BJ (cell line): Measurements from ENCODE around the gene PTPRM. TPM values are rescaled to one million over a fixed set of nuclear protein-coding genes. Genes with fewer than 3 reads are reported as not detected.

ENCODE experiments used
- CTCF ChIA-PET: fragments of 350-600 bp; formaldehyde crosslinking; extraction: SDS; loops from one replicate; lab custom pipeline; 2021; ENCODE audit warnings: antibody characterized with exemption, inconsistent platforms; lab: Yijun Ruan, JAX
- POLR2A ChIA-PET: fragments of 300-600 bp; sonication (Branson Sonifier 250); formaldehyde crosslinking; extraction: SDS; loops from one replicate; lab custom pipeline; 2021; ENCODE audit warnings: antibody characterized with exemption; lab: Charles Lee
- DNase-seq: peaks from one replicate; pipeline ENCODE4 v3.0.0-alpha.2; 2011; ENCODE audit warnings: low read depth
- H3K27me3 ChIP-seq: 2 replicates; pipeline ENCODE4 v1.6.0; 2011; ENCODE audit warnings: low read length; ENCODE audit not compliant: control insufficient read depth, insufficient read depth
- H3K36me3 ChIP-seq: 2 replicates; pipeline ENCODE4 v1.5.1; 2011; ENCODE audit warnings: low read length; ENCODE audit not compliant: control insufficient read depth, insufficient read depth
- H3K4me3 ChIP-seq: 2 replicates; pipeline ENCODE4 v1.5.1; 2011; ENCODE audit warnings: low read depth, mild to moderate bottlenecking, control low read depth, low read length
- CTCF ChIP-seq: IDR thresholded peaks from 2 replicates; pipeline ENCODE4 v1.5.1; 2011; ENCODE audit warnings: low read depth, mild to moderate bottlenecking, control low read depth, inconsistent platforms, low read length, moderate library complexity; ENCODE audit not compliant: insufficient read depth
- polyA plus RNA-seq: library from polyadenylated mRNA; depleted of rRNA; stranded (reverse); fragments of >200 nt; gene quantifications from 2 replicates; pipeline ENCODE4 v1.2.3, GENCODE V29; 2011

Gene PTPRM
- polyA plus RNA-seq, 1 experiment, result 149 TPM

DNA sequence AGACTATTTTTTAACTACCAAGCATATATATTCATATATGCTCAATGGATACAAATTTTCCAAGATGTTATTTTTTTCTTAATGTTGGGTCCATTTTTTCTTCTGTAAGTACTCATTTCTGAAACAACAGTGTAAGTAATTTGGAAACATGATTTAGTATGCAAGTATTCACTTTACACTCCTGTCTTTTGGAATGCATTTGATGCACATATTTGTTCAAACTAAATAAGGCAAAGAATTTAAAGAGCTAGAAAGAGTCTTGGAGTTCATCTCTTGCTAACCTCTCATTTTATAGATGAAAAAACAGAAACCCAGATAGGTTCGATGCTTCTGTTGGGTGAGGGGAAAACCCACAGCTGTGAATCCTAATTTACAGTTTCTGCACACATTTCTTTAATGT is 602.6 kb downstream of the PTPRM start:
- H3K36me3 ChIP-seq, result no peaks in the 10 kb centered on the region
- H3K4me3 ChIP-seq, result no peak overlapping the region
- CTCF ChIA-PET, result interaction anchor here (1.0 kb wide), 1 partner anchor 221 kb away, joined by 3 read pairs; no protein-coding TSS in a partner anchor
- no peak for TF ChIP-seq CTCF
- POLR2A ChIA-PET, result no interaction called here
- no peaks in the 10 kb centered on the region for H3K27me3 ChIP-seq
- DNase-seq, result no peak

DNA sequence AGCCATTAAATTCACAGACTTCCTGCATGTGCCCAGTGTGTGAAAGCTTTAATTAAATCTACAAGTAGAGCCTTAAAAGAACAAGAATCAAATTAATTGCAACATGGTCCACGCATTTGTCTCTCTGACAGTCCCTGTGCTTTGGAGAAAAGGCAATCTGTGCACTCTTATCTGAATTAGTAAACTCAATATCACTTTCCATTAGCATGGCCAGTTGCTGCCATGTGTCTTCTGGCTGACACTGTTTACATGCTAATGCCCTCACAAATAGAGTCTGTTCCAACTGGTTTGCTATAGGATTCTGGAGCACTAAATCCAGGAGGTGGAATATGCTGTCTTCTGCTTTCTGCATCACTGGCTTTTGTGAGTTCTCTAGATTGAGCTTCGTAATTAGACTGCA is 607.7 kb downstream of the PTPRM start:
- Histone ChIP-seq H3K36me3 (no peaks in the 10 kb centered on the region), H3K4me3 (no peak overlapping the region), H3K27me3 (no peaks in the 10 kb centered on the region)
- ChIA-PET CTCF (no interaction called here), POLR2A (no interaction called here)
- no peak for DNase-seq
- no peak for TF ChIP-seq CTCF

DNA sequence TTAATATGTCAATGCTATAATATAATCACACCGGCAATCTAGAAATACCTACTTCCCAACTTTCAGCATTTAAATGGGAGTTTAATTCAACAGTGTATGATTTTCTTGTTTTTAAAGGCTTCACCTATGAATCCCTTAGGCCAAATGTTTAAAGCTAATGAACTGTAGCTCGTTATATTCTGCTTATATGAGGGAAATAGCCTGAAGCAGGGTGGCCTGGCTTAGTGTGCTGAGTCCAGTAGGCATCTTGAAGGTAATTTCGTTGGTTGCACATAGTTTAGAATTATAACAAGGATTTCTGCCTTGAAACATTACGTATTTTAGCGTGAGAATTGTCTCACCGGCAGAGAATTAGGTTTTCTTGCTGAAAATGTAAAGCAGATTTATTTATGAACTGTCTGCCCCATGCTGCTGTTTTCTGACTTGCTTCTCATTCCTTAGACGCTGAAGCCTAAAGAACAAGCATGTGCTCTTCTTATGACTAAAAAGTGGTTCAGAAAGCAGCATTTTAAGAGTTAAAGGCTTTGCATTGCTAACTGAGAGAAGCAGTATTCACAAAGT is 608.5 kb downstream of the PTPRM start:
- TF ChIP-seq CTCF, result no peak
- ChIA-PET POLR2A (no interaction called here), CTCF (interaction anchor here (1.9 kb wide), 1 partner anchor 12 kb away, joined by 4 read pairs; no protein-coding TSS in a partner anchor)
- Histone ChIP-seq H3K36me3 (no peaks in the 10 kb centered on the region), H3K4me3 (no peak overlapping the region), H3K27me3 (no peaks in the 10 kb centered on the region)
- DNase-seq, result no peak

GRCh38 chr18:8176109-8176508 is 609.0 kb downstream of the PTPRM start:
- CTCF ChIA-PET, result interaction anchor here (1.9 kb wide), 1 partner anchor 11 kb away, joined by 4 read pairs; no protein-coding TSS in a partner anchor
- Histone ChIP-seq H3K27me3 (no peaks in the 10 kb centered on the region), H3K4me3 (no peak overlapping the region), H3K36me3 (no peaks in the 10 kb centered on the region)
- no peak for TF ChIP-seq CTCF
- POLR2A ChIA-PET, result interaction anchor here (0.6 kb wide), 1 partner anchor 130 kb away, joined by 7 read pairs; no protein-coding TSS in a partner anchor
- DNase-seq, result no peak

- H3K4me3 ChIP-seq, result no peak overlapping the region
- H3K27me3 ChIP-seq, result no peaks in the 10 kb centered on the region
- DNase-seq, result no peak
- H3K36me3 ChIP-seq, result no peaks in the 10 kb centered on the region
- ChIA-PET CTCF (interaction anchor here (1.9 kb wide), 1 partner anchor 11 kb away, joined by 4 read pairs; no protein-coding TSS in a partner anchor), POLR2A (interaction anchor here (0.6 kb wide), 1 partner anchor 129 kb away, joined by 7 read pairs; no protein-coding TSS in a partner anchor)
- TF ChIP-seq CTCF, result no peak
Observed at GRCh38 chr18:8176554-8176953, 609.4 kb downstream of the PTPRM start.
